ENCODE measurements around the gene PKNOX2.

PKNOX2 gene

DNA sequence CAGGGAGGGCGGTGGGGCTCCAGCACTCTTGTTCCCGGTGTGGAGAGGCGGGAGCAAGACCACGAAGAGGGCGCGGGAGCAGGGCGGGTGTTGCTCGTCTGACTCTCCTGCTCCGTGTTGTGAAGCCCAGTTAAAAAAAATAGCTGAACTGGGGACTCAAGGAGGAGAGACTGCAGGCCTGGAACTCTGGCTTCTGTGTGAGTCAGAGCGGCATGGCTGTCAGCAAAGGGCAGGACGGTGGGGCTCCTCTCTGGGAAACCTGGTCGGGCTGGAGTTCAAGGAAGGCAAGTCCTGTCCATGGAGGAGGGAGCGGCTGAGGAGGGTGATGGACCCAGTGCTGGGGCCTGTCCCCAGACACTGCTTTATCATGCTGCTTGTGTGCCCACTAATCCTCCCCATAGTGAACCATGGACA lies 179.2 kb downstream of the PKNOX2 start:
- DNase-seq: no peak

DNA sequence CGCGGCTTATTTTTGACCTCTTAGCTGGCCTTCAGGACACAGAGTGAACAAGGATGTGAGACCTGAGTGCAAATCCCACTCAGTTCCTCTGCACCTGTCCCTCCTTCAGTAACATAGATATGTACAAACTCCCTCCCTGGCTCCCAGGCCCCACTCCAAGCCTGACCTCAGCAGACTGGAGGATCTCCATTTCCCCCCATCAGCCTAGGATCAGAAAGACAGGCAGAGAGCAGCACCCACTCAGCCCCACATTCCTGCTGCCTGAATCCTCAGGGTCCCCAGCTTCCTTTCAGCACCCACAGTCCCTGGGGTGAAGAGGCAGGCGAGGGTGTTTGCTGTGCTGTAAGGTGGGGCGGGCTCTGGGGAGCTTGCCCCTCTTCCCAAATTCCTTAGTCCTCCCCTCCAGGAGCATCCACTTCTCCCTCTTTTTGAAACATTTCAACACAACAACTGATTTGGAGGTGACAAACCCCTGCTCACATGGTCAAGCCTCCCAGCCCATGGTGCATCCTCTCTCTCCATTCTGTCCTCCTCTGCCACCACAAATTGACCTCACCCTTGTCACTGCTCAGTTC lies 180.4 kb downstream of the PKNOX2 start:
- no peak for DNase-seq

DNA sequence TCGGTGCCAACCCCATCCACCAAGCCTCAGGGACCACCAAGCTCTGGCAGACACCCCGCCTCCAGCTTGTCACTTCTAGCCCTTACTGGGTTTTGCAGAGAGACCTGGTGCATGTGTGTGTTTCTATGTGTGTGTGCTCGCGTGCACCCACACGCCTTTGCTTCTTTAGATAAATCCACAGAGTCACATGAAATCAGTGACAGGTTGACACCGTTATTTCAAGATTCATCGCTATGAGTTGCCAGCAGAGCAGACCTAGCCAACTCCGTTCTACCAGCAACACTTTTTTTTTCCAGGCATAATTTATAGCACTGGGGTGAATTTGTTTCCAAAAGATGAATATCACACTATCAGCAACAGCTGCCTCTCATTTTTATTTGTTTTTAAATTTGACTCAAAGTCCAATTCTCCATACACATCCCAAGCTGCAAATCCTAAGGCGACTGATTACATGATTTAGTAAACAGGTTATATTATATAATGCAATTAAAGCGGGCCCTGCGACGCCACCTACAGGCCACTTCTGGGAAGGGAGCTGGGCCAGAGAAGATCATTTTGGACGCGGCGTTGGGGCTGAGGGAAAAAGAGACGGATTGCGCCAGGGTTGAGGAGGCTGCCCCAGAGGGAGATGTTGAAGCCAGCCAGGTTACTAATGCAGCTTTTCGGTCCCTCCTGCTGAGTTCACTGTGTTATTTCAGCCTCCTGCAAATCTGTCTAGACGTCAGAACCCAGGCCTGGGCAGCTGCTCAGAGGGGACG lies 181.0 kb downstream of the PKNOX2 start:
- peak; percentile 38 for DNase-seq

DNA sequence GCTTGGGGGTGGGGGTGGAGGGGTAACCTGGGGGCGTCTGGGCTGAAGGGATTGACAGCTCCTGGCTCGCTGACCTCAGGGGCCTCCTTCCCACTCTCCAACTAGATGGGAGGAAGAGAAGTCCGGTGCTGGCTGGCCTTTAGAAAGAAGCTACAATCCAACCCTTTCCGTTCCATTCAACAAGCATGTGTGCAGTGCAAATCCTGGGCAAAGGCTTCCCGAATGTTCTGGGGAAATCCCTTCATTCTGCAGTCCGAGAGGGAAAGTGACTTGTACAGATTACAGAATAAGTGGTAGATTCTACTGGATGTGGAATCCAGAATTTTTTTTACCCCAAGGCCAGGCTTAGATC lies 181.6 kb downstream of the PKNOX2 start:
- DNase-seq: no peak

DNA sequence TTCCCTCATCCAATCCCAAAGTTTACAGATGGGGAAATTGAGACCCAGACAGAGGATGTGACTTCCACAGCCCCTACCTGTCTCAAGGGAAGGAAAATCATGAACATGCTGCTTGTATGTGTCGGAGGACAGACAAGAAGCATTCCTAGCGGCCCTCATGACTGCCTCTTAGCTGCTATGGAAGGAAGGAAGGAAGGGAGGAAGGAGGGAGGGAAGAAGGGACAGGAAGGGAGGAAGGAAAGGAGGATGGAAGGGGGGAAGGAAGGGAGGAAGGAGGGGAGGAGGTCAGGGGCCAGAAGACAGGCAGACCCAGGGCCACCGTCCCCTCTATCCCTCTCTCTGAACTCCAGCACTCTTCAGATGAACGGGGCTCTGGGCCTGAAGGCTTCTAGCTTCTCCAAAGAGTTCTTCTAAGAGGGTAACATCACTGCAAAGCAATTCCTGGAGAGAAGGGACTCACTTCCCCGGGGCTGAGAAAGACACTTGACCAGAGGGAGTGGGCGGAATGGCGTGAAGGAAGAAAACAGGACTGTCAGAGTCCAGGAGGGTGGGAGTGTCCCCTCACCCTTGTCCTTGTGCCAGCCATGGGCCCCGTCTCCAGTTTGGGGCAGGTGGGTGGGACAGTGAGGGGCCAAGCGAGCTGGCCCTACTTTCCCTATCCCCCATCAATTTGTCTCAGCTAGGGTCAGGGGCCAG lies 182.2 kb downstream of the PKNOX2 start:
- no peak for DNase-seq

DNA sequence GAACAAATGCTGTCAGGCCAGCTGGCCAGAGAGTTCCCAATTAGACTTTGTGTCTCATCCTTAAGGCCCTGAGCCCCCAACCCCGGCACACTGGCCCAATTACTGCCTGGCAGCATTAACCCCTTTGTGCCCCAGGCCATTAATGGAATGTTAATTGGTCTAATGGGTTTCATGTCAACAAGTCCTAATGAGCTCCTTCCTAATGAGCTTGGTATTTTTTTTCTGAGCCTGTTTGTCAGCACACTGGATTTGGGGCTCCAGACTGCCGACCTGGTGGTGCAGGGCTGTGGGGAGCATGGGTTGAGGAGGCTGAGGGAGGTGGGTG lies 182.7 kb downstream of the PKNOX2 start:
- no peak for DNase-seq

DNA sequence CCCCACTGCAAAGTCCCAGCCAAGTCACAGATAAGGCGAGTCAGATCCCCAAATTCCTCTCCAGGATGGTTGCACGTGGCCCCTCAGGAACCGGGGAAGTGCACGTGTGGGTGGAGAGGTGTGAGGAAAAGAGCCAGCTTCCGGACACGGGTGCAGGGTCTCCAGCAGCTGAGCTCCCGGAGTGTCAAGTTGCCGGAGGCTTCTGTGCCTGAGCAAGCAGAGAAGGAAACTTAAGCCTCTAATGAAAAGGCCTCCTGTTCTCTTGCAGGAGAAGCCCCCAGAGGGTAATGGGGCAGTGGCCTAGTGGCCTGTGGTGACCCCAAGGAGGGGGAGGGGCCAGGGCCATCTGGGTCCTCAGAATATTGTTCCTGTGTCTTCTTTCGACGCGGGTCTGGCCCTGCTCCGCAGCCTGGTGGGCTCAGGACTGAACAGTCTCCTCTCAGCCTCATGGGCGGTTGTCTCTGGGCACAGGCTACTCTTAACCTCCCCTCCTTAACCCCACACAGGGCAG lies 183.6 kb downstream of the PKNOX2 start:
- no peak for DNase-seq

DNA sequence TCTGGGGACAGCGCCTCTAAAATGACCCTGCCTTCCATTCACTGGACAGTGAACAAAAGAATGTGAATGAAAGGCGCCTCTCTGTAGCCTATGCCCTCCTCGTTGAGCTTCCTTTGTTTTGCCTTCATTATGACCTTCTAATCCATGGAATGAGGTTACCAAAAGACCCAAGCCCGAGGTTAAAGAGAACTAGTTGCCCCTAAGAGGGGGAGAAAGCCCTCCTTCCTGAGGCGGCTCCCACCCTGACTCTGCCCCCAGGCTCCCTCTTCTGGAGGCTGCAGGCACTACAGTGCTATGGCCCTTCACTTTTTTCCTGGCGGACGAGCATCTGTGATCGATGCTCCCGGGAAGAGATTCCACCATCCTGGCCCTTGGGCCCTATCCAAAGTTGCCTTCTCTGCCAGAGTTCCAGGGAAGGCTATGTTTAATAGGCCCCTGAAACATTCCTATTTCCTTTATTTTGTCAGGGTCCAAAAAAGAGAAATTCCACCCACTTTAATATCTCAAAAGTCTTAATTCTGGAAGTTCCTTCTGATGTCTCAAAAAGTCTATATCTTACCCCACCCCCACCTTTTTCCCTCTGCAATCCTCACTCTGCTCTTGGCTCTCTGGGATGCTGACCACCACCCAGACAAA lies 184.2 kb downstream of the PKNOX2 start:
- DNase-seq: no peak

DNA sequence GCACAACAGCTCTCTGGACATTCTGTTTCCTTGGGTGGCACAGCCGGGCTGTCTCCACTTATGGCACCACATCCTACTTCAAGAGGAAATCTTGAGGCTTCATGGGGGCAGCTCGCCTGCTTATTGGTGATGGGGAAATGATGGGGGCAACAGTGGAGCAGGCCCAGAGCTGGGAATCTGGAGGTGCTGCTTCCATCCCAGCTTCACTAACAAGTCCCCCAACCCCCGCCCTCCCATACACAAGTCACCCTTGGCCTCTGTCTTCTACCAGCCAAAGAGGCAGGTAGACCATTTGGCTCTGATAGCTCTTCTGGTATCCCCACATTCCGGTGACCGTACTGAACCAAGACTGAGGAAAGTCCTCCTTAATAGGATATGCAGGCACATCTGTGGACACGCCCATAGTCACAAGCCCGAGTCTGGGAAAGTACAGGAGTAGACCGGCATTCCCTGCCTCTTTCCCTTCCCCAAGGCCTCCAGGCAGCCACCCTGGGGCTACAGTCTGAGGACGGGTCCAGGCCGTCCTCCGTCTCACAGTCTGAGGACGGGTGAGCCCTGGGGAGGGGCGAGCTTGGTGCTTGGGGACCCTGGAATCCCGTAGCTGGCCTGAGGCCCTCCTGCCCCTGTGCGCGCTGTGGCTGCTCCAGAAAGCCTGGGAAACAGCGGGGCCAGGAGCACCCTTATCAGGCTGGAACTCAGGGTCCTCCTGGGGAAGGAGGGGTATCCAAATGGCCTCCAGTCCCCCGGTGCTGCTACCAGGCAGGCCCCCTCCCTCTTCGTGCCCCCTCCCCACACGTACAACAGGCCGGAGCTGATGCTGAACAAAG lies 185.9 kb downstream of the PKNOX2 start:
- no peak for DNase-seq

DNA sequence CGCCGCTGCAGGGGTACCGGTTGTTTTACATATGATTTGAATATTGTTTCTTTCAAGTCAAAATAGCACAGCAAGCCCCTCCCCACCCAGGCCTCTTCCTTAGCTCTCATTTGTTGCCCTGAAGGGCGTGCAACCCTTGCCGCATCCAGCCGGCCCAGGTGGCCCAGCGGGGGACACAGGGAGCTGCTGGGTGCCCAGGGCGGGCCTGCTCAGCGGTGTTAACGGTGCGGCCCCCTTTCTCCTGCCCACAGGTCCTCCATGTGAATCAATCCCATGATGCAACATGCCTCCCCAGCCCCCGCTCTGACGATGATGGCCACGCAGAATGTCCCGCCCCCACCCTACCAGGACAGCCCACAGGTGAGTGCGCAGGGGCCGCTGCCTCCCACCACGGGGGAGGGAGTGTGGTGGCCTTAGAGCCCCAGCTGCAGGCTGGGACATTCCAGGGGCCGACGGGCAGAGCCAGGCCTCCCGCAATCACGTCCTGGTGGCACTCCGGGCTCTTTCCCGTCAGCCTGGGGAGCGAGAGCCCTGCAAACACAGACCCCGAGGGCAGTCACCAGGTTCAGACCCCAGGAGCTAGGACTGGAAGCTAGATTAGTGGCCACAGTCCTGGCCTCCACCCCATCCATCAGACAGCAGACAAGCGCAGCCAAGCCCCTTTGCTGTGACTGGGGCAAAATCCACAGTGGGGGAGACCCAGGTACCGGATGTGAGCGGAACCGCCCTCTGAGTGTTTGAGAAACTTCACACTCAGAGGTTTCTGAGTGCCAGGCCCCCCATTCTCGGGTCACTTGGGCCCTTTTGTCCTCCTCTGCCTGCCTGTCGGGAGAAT lies 186.7 kb downstream of the PKNOX2 start:
- DNase-seq: peak; percentile 83

DNA sequence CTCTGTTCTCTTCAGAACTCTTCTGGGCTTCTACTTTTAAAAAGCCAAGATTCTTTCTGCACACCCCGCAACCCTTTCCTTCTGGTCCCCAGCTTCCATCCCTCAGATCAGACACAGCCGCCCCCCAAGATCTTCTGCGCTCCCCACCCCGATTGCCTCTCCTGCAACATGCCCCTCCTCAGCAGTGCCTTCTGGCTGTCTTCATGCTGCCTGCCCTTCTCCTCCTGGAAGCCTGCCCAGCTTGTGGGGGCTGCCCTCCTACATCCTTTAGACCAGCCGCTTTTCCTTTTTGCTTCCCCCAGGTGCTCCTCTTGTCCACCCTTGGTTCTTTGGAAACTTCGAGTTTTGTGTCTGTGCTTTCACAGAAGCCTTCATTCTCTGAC lies 187.3 kb downstream of the PKNOX2 start:
- no peak for DNase-seq

DNA sequence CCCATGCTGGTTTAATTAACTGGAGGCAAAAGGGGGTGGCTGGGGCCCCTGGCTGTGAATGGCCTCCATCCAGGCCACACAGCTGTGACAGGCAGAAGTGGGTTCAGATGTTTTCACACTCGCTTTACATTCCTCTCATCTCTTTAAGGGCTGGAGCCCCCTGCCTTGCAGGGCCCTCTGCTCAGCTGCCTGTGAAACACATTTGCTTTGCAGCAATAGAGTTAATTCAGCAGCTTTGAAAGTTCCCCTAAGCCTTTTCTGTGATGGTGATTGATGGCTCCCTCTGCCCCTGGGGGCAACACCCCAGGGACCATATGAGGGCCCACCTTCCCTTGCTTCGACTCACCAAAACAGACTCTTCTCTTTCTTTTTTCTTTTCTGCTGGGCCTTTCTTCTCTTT lies 192.2 kb downstream of the PKNOX2 start:
- no peak for DNase-seq

DNA sequence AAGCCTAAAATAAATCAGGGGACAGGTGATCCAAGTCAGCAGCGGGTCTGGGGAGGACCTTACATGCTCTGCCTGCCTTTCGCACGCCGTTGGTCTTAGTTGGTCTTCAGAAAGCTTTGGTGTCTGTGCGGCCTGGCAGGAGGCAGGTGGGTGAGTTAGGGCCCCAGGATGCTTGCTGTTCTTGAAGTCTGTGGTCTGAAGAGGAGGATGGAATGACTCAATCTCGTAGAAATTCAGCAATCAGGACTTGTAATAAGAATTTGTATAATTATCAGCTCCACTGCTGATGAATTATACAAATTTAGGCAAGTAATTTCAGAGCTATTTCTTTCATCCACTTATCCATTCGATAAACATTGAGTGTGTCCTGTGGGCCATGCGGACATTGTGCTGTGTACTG lies 193.0 kb downstream of the PKNOX2 start:
- DNase-seq: no peak

DNA sequence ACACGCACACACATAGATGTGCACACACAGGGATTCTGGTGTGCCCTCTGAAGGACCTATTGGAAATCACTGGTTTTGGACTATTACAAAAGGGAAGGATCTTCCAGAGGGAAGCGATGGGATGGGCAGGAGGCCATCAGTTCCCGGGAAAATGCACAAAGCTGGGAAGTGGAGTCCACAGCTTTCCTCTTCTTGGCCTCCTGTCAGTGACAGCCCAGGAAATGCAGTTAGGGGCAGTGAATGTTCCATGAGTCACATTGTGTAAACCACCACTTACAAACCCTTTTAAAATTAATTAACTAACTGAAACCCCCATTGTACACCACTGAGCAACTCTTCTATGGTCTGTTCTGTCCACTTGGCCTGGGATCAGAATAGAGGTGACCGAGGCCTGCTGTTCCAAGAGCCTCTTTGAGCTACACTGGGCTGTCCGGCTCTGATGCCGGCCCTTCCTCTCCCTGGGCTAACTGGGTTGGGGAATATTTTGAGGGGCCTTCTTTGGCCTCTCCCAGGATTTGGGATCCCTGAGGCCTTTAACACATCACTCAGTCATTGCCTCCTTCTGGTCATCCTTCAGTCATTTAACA lies 193.8 kb downstream of the PKNOX2 start:
- DNase-seq: no peak

DNA sequence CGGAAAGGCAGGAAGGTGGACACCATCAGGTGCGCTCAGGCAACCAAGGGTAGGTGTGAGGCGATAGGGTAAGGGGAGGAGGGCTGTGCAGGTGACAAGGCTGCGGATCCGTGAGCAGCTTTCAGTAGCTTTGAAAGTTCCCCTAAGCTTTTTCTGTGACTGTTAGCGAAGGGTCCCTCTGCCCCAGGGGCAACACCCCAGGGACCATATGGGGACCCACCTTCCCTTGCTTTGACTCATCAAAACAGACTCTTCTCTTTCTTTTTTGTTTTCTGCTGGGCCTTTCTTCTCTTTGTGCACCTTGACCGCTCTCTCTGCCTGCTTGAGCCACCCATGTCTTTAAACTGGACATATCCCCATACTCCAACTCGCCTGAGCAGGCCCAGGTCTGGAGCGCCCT lies 194.6 kb downstream of the PKNOX2 start:
- no peak for DNase-seq

DNA sequence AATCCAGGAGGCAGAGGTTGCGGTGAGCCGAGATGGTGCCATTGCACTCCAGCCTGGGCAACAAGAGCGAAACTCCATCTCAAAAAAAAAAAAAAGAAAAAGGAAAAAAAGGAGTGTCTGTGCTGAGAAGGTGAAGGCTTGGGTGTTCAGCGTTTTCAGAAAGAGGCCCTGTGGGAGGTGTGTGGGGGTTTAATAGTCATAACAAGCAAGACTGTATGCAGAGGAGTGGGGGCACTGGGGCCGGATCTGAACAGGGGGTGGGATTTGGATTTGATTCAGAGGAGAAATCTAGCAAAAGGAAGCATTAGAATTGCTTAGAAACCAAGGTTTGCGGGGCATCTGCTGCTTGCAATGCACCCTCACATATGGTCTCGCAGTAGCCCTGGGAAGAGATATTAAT lies 195.5 kb downstream of the PKNOX2 start:
- no peak for DNase-seq

DNA sequence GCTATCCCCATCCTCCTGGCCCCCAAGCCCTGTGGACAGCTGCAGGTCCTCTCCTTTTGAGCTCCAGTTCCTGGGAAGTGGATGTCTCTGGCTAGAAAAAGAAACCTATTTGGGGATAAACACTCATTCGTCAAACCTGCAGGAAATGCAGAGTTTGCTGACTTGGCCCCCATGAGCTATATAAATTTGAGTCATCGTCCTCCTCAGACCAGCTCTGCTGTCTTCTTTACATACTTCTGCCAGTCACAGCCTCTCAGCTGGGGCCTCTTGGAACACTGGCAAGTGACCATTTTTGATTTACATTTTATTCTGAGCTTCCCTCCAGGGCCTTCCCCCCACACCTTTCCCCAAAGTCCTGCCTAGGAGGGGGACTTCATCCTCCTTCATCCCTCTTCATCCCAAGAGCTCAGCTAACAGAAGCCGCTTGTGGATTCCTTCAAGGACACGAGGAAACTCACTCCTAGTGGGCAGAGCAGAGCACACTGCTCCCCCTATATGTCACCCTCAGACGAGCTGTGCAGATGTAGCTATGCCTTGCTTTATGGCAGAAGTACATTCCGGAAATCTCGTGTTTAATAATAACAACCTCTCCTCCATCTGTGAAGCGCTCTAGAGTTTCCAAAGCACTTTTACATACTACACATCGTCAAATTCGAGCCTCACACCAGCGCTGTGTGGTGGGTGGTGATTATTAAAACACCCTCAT lies 199.7 kb downstream of the PKNOX2 start:
- DNase-seq: no peak

DNA sequence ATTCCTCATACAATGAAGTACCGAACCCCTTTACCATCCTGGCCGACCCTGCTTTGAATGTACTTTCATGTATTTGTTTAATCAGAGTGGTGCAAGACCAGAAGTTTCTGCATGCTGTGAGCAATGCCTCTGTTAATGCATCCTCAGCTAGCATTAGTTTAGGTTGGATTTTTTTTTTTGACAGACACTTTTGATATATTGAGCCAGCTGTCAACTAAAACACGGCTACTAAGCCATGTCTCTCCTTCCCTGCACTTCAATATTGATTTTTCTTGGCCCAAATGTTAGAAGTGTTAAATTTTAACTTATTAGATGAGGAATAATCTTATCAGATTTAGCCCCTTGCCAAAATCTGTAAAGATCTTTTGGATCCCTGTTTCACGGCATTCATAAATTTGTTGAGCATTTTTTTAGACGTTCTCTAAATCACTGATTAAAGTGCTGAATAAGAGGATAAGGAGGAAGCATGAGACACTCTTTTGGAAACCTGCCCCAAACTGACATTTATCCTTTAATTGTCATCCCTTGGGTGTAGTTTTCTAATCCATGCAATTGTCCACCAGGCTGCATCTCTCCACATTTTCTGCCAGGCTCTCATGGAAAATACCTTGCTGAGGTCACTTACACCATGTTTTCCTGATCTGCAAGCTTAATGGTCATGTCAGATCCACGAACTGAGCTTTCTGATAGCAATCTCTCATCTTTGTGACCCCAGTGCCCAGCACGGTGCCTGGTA lies 200.8 kb downstream of the PKNOX2 start:
- DNase-seq: no peak

DNA sequence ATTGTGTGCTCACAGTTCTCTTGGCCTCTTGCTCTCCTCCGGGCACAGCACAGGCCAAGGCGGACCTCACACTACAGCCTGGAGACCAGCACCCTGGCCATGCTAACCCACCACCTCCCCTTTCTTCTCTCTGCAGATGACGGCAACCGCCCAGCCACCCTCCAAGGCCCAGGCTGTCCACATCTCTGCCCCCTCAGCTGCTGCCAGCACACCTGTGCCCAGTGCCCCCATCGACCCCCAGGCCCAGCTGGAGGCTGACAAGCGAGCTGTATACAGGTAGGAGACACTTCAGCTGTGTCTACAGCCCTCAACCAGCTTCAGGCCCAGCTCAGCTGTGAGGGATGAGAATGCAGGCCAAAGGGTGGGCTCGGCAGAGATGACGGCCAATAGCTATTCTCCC lies 203.2 kb downstream of the PKNOX2 start:
- DNase-seq: no peak

DNA sequence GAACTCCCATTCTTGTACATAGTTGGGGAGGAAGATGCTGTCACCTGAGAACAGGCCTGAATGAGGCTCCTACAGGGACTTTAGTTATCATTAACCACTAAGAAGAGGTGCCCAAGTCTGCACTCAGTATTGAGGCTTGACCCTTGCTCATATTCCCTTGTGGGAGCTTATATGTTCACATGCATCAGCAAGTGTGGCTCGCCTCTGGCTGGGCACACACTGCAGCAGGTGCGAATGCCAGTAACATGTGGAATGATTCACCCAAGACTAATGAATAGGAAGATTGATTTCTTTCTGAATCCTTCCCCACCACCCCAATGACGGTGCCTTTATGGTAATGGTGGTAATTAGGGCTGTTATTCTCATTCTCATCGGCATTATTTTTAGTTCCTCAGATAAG lies 204.2 kb downstream of the PKNOX2 start:
- DNase-seq: no peak
